Coronary artery (tissue), 2 donors: Measurements from ENCODE around the gene MAOB.
A peak's percentile ranks its signal among the peaks of the same experiment; 100 is the strongest.

Source experiments
- DNase-seq: peaks from one replicate; pipeline ENCODE4 v3.0.0-alpha.2; 2017; ENCODE audit warnings: low spot score
- H3K27ac ChIP-seq, 2 donors: fragments of 200-600 bp; sonication (generic); one replicate each; pipeline ENCODE4 v1.5.1; 2016 to 2019
- H3K4me3 ChIP-seq: fragments of 200-600 bp; sonication (generic); 2 replicates; pipeline ENCODE4 v1.5.1; 2016; ENCODE audit warnings: mild to moderate bottlenecking, moderate library complexity
- CTCF ChIP-seq: fragments of 200-600 bp; sonication (generic); IDR thresholded peaks from one replicate; pipeline ENCODE4 v1.5.1; 2019; ENCODE audit warnings: antibody characterized with exemption

The MAOB gene

GRCh38 chrX:43892336-43892870 lies 10.2 kb upstream of the MAOB start:
- Histone ChIP-seq H3K4me3 (no peak overlapping the region), H3K27ac (no peak overlapping the region)
- DNase-seq: no peak
- TF ChIP-seq CTCF: no peak

GRCh38 chrX:43885617-43886016 lies 3.4 kb upstream of the MAOB start:
- Histone ChIP-seq H3K4me3 (no peak overlapping the region), H3K27ac (no peak overlapping the region)
- DNase-seq: no peak
- no peak for TF ChIP-seq CTCF

GRCh38 chrX:43881410-43882293 lies 598 bp downstream of the MAOB start:
- Histone ChIP-seq H3K27ac (peak overlapping the region; percentile 67 to 93), H3K4me3 (peak overlapping the region; percentile 75)
- TF ChIP-seq CTCF: no peak
- DNase-seq: no peak

GRCh38 chrX:43880425-43880824 lies 1.8 kb downstream of the MAOB start:
- Histone ChIP-seq H3K27ac (peak overlapping the region; percentile 14 to 93), H3K4me3 (peak overlapping the region; percentile 75)
- no peak for TF ChIP-seq CTCF
- no peak for DNase-seq

GRCh38 chrX:43878906-43879526 lies 3.2 kb downstream of the MAOB start:
- DNase-seq: no peak
- Histone ChIP-seq H3K27ac (peak overlapping the region in 1 of 2 donors; percentile 74), H3K4me3 (peak overlapping the region; percentile 18)
- TF ChIP-seq CTCF: no peak

- no peak overlapping the region for H3K27ac ChIP-seq
- no peak for DNase-seq
- TF ChIP-seq CTCF: no peak
- H3K4me3 ChIP-seq: no peak overlapping the region
Observed at GRCh38 chrX:43876680-43877079, 5.6 kb downstream of the MAOB start.
